Ishikawa (cell line): ENCODE data around the gene BABAM1.

ENCODE experiments used
- CEBPB ChIP-seq: IDR thresholded peaks from 2 replicates; pipeline ENCODE4 v1.6.1; 2012
- EP300 ChIP-seq: IDR thresholded peaks from 2 replicates; pipeline ENCODE4 v1.6.1; 2012; ENCODE audit warnings: borderline replicate concordance
- FOXM1 ChIP-seq: IDR thresholded peaks from 2 replicates; pipeline ENCODE4 v1.6.1; 2012; ENCODE audit warnings: low read depth, borderline replicate concordance
- NFIC ChIP-seq: IDR thresholded peaks from 2 replicates; pipeline ENCODE4 v1.6.1; 2012
- RAD21 ChIP-seq: IDR thresholded peaks from 2 replicates; pipeline ENCODE4 v1.6.1; 2012; ENCODE audit warnings: low read depth
- REST ChIP-seq: IDR thresholded peaks from 2 replicates; pipeline ENCODE4 v1.6.1; 2012; ENCODE audit warnings: low read depth, mild to moderate bottlenecking
- TAF1 ChIP-seq: IDR thresholded peaks from 2 replicates; pipeline ENCODE4 v1.6.1; 2012; ENCODE audit warnings: low read depth, mild to moderate bottlenecking
- TEAD4 ChIP-seq: IDR thresholded peaks from 2 replicates; pipeline ENCODE4 v1.6.1; 2012

- TF ChIP-seq FOXM1 (no peak), REST (no peak), RAD21 (no peak), CEBPB (no peak), TEAD4 (no peak), EP300 (no peak), TAF1 (no peak), NFIC (no peak)
These were observed 3.3 kb upstream of the BABAM1 start for GRCh38 chr19:17263712-17264640.
